GM23338 (cell line): Measurements from ENCODE around the gene GRK5.

Experiments
- EZH2 ChIP-seq: fragments of 200-600 bp; sonication (generic); IDR thresholded peaks from one replicate; pipeline ENCODE4 v1.8.0; 2017; ENCODE audit warnings: antibody characterized with exemption, mild to moderate bottlenecking, low read depth; ENCODE audit not compliant: unreplicated experiment
- ZNF114 ChIP-seq: fragments of 250-450 bp; sonication (Bioruptor Pico); IDR thresholded peaks from 2 replicates; pipeline ENCODE4 v1.5.0; 2020; ENCODE audit warnings: mild to moderate bottlenecking, moderate library complexity
- TF ChIP-seq, protein P1 (sequence below), 2 experiments: fragments of 200-600 bp in 1 of 2; sonication (generic) in 1 of 2; conservative IDR thresholded peaks; 2 replicates each; pipeline versions ENCODE4 v1.5.1 to v1.6.1; 2016 to 2017; ENCODE audit warnings: antibody characterized with exemption in 2 of 2, low read depth in 2 of 2, mild to moderate bottlenecking in 2 of 2, moderate library complexity in 1 of 2

DNA sequence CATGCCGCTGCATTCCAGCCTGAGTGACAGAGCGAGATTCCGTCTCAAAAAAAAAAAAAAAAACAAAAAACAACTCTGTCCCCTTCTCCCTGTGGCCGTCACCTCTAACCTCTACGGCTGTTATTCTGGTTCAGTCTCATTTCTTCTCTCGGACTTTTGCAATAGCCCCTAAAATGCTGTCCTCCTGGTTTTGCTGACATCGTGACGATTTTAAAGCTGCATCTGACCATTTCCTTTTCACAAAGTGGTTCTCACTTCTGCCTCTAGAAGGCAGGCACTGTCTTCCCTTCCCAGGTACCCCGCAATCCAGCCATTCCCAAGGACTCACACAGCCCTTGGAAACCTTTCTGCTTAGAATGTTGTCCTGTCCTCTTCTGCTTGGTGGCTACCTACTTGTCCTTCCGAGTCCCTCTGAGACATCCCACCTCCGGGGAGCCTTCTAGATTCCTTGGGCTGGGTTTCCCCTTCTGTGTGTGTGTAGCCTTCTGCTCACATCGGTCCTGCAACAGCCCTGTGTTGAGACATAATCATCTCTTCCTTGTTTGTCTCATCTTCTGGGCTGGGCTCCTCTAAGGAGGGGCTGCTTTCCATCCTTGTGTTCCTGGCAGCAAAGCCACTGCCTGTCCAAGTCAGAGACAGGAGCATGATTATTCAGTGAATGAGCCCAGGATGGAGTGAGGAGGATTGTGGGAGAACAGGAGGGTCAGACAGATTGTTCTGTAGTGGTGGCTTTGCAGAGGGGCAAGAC lies 83.1 kb downstream of the GRK5 start:
- TF ChIP-seq EZH2 = no peak
- TF ChIP-seq, protein P1, sequence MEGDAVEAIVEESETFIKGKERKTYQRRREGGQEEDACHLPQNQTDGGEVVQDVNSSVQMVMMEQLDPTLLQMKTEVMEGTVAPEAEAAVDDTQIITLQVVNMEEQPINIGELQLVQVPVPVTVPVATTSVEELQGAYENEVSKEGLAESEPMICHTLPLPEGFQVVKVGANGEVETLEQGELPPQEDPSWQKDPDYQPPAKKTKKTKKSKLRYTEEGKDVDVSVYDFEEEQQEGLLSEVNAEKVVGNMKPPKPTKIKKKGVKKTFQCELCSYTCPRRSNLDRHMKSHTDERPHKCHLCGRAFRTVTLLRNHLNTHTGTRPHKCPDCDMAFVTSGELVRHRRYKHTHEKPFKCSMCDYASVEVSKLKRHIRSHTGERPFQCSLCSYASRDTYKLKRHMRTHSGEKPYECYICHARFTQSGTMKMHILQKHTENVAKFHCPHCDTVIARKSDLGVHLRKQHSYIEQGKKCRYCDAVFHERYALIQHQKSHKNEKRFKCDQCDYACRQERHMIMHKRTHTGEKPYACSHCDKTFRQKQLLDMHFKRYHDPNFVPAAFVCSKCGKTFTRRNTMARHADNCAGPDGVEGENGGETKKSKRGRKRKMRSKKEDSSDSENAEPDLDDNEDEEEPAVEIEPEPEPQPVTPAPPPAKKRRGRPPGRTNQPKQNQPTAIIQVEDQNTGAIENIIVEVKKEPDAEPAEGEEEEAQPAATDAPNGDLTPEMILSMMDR (conservative IDR thresholded peaks at IDR 0.05; ENCODE audit: low read depth in 2 of 2) = peak; percentile 26 to 50; a peak in 3 of 4 replicates
- no peak for TF ChIP-seq ZNF114 (CRISPR knock-in tag)
